WTC11 (cell line): Measurements from ENCODE around the gene MIB2. TPM values are rescaled to one million over a fixed set of nuclear protein-coding genes. Genes with fewer than 3 reads are reported as not detected.

Experiments used
- ATAC-seq: fragments of 200-7000 bp; cut with Tn5 transposase; 2 replicates; pipeline ENCODE4 v1.10.0; 2021; ENCODE audit warnings: mild to moderate bottlenecking, moderate library complexity
- CTCF ChIA-PET: fragments of 300-600 bp; sonication (Branson Sonifier 250); formaldehyde crosslinking; loops from one replicate; lab custom pipeline; 2021; ENCODE audit warnings: antibody characterized with exemption; lab: Charles Lee
- POLR2A ChIA-PET: fragments of 350-600 bp; sonication (Branson Sonifier 250); formaldehyde crosslinking; loops from one replicate; lab custom pipeline; 2021; ENCODE audit warnings: antibody characterized with exemption; lab: Charles Lee
- DNase-seq: peaks from one replicate; pipeline ENCODE4 v3.0.0; 2021; ENCODE audit warnings: low spot score
- H3K27ac Mint-ChIP-seq: 2 replicates; pipeline ENCODE4 v1.8.0; 2021; ENCODE audit warnings: mixed read lengths
- H3K27me3 Mint-ChIP-seq: 2 replicates; pipeline ENCODE4 v1.8.0; 2021; ENCODE audit warnings: low read depth, mild to moderate bottlenecking, moderate library complexity, mixed read lengths
- H3K36me3 Mint-ChIP-seq: 2 replicates; pipeline ENCODE4 v1.8.0; 2021; ENCODE audit warnings: mixed read lengths
- H3K4me1 Mint-ChIP-seq: 2 replicates; pipeline ENCODE4 v1.8.0; 2022; ENCODE audit warnings: mixed read lengths
- H3K4me3 Mint-ChIP-seq: 2 replicates; pipeline ENCODE4 v1.8.0; 2021; ENCODE audit warnings: mild to moderate bottlenecking, moderate library complexity, mixed read lengths
- H3K9me3 Mint-ChIP-seq: 2 replicates; pipeline ENCODE4 v1.8.0; 2021; ENCODE audit warnings: mixed read lengths
- ELF4 ChIP-seq: sonication (generic); formaldehyde crosslinking; IDR thresholded peaks from 2 replicates; pipeline ENCODE4 v1.8.1; 2022; ENCODE audit warnings: low read depth, mild to moderate bottlenecking, moderate library complexity, missing genetic modification reagents
- ESRRA ChIP-seq: sonication (generic); formaldehyde crosslinking; IDR thresholded peaks from 2 replicates; pipeline ENCODE4 v1.8.1; 2022; ENCODE audit warnings: mild to moderate bottlenecking, missing genetic modification reagents, borderline replicate concordance
- GABPB1 ChIP-seq: sonication (generic); formaldehyde crosslinking; IDR thresholded peaks from 2 replicates; pipeline ENCODE4 v1.8.1; 2023; ENCODE audit warnings: mild to moderate bottlenecking, missing genetic modification reagents
- GRHL2 ChIP-seq: fragments of 250-450 bp; sonication (Bioruptor Pico); IDR thresholded peaks from 2 replicates; pipeline ENCODE4 v1.8.0; 2022; ENCODE audit warnings: mild to moderate bottlenecking, moderate library complexity; ENCODE audit not compliant: insufficient replicate concordance, severe bottlenecking
- IRF2 ChIP-seq: sonication (generic); formaldehyde crosslinking; IDR thresholded peaks from 2 replicates; pipeline ENCODE4 v1.8.0; 2022; ENCODE audit warnings: low read depth, missing genetic modification reagents, borderline replicate concordance
- JUN ChIP-seq: sonication (generic); formaldehyde crosslinking; IDR thresholded peaks from 2 replicates; pipeline ENCODE4 v1.8.0; 2023; ENCODE audit warnings: mild to moderate bottlenecking, missing genetic modification reagents
- NFE2L1 ChIP-seq: sonication (generic); formaldehyde crosslinking; IDR thresholded peaks from 2 replicates; pipeline ENCODE4 v1.8.1; 2023; ENCODE audit warnings: missing genetic modification reagents
- PRRX2 ChIP-seq: fragments of 250-450 bp; sonication (Bioruptor Pico); IDR thresholded peaks from 2 replicates; pipeline ENCODE4 v1.8.0; 2021; ENCODE audit warnings: mild to moderate bottlenecking
- SOX15 ChIP-seq: fragments of 250-450 bp; sonication (Bioruptor Pico); IDR thresholded peaks from 2 replicates; pipeline ENCODE4 v1.9.0; 2021; ENCODE audit warnings: mild to moderate bottlenecking
- TEAD1 ChIP-seq: sonication (generic); formaldehyde crosslinking; IDR thresholded peaks from 2 replicates; pipeline ENCODE4 v1.8.0; 2022; ENCODE audit warnings: mild to moderate bottlenecking, missing genetic modification reagents
- USF1 ChIP-seq: sonication (generic); formaldehyde crosslinking; IDR thresholded peaks from 2 replicates; pipeline ENCODE4 v1.8.0; 2022; ENCODE audit warnings: mild to moderate bottlenecking, missing genetic modification reagents
- ZBTB21 ChIP-seq: sonication (generic); formaldehyde crosslinking; IDR thresholded peaks from 2 replicates; pipeline ENCODE4 v1.8.1; 2023; ENCODE audit warnings: mild to moderate bottlenecking, missing genetic modification reagents, borderline replicate concordance
- ZNF121 ChIP-seq: sonication (generic); formaldehyde crosslinking; IDR thresholded peaks from 2 replicates; pipeline ENCODE4 v1.8.0; 2023; ENCODE audit warnings: missing genetic modification reagents
- ZNF317 ChIP-seq: sonication (generic); formaldehyde crosslinking; IDR thresholded peaks from 2 replicates; pipeline ENCODE4 v1.8.1; 2023; ENCODE audit warnings: low read depth, mild to moderate bottlenecking, moderate library complexity, missing genetic modification reagents, borderline replicate concordance
- ZNF396 ChIP-seq: fragments of 250-450 bp; sonication (Bioruptor Pico); IDR thresholded peaks from 2 replicates; pipeline ENCODE4 v1.8.0; 2021; ENCODE audit warnings: mild to moderate bottlenecking, moderate library complexity, borderline replicate concordance
- ZNF532 ChIP-seq: fragments of 250-450 bp; sonication (Bioruptor Pico); IDR thresholded peaks from 2 replicates; pipeline ENCODE4 v1.9.0; 2021; ENCODE audit warnings: mild to moderate bottlenecking, borderline replicate concordance
- total RNA-seq: library from RNA; stranded (reverse); gene quantifications from 3 replicates; pipeline ENCODE4 v1.2.3, GENCODE V29; 2021
- TF ChIP-seq, protein P1 (sequence below): sonication (generic); formaldehyde crosslinking; IDR thresholded peaks from 2 replicates; pipeline ENCODE4 v1.8.1; 2022; ENCODE audit warnings: missing genetic modification reagents, borderline replicate concordance
- TF ChIP-seq, protein P2 (sequence below): sonication (generic); formaldehyde crosslinking; IDR thresholded peaks from 2 replicates; pipeline ENCODE4 v1.8.1; 2023; ENCODE audit warnings: mild to moderate bottlenecking, missing genetic modification reagents, borderline replicate concordance

MIB2 gene
- total RNA-seq, 1 experiment from 2014 or later, result 90.6 TPM

DNA sequence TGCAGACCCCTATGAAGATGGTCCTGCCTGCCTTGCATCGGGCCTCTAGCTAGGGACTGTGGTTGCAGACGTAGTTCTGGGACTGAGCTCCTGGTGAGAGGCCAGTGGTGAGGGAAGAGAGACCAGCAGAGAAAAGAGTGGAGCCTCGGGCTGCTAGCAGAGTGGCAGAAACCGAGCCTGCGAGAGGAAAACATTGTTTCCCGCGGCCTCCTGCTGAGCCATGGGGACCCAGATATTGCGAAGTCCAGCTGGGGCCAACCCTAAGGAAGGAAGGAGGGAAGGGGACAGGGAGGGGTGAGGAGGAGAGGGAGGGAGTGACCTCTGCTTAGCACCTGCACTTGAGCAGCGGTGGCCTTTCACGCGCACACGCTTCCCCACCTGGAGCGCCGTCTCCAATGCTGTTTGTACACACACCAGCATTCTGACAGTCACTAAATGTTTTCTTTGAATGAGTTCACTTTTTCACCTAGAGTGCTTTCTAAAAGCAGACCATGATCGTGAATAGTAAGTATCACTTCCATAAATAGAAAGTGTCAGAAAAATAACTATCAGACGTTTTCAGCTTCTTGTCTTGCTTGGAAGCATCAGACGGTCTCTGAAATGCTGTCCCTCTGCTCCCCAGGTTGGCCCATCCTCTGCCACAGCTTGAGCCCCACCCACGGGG lies 12.9 kb upstream of the MIB2 start:
- Mint-ChIP-seq H3K36me3 (no peaks in the 10 kb centered on the region), H3K27ac (no peak overlapping the region)
- ATAC-seq, result no peak
- TF ChIP-seq, protein P1, sequence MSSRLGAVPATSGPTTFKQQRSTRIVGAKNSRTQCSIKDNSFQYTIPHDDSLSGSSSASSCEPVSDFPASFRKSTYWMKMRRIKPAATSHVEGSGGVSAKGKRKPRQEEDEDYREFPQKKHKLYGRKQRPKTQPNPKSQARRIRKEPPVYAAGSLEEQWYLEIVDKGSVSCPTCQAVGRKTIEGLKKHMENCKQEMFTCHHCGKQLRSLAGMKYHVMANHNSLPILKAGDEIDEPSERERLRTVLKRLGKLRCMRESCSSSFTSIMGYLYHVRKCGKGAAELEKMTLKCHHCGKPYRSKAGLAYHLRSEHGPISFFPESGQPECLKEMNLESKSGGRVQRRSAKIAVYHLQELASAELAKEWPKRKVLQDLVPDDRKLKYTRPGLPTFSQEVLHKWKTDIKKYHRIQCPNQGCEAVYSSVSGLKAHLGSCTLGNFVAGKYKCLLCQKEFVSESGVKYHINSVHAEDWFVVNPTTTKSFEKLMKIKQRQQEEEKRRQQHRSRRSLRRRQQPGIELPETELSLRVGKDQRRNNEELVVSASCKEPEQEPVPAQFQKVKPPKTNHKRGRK (CRISPR knock-in tag), result no peak
- no peak for TF ChIP-seq GRHL2 (CRISPR knock-in tag)
- no peak for TF ChIP-seq ZNF317 (CRISPR knock-in tag)
- no peak for TF ChIP-seq USF1 (CRISPR knock-in tag)
- TF ChIP-seq GABPB1 (CRISPR knock-in tag), result no peak
- TF ChIP-seq, all 79 proteins: peak for 0
- ChIA-PET POLR2A (no interaction called here), CTCF (no interaction called here)
- peaks cover 10% of the 10 kb centered on the region; the same call in 1 of the 2 replicates for H3K4me1 Mint-ChIP-seq
- peaks cover 25% of the 10 kb centered on the region for H3K27me3 Mint-ChIP-seq
- DNase-seq, result no peak
- no peaks in the 10 kb centered on the region for H3K9me3 Mint-ChIP-seq
- no peak overlapping the region for H3K4me3 Mint-ChIP-seq

DNA sequence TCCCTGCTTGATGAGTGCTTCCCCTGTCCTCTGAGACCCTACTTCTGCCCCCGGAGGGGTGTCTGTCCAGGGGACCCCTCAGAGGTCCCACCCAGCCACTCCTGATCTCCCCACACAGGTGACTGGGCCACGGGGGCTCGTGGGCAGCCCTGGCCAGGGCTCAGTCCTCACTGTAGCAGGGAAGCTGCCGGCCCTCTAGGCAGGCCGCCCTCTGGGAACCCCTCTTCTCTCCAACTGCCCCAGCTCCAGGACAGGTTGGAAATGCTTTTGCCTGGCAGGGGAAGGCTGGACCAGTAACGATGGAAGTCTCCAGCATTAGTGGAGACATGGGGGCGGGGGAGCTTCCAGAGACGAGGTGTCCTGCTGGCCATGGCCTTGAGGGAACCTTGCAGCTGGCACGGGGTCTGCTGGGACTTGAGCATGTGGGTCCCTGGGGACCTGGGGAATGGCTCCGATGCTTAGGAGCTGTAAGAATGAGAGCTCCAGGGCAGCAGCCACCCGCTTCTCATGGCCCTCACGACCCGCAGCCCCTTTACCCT lies 12.3 kb upstream of the MIB2 start:
- ChIA-PET POLR2A (no interaction called here), CTCF (interaction anchor here (1.0 kb wide), 2 partner anchors 17 to 18 kb away, joined by 3 read pairs; no protein-coding TSS in a partner anchor)
- ATAC-seq (no peak), DNase-seq (no peak)
- no peak overlapping the region for H3K4me3 Mint-ChIP-seq
- no peaks in the 10 kb centered on the region for H3K9me3 Mint-ChIP-seq
- H3K36me3 Mint-ChIP-seq, result no peaks in the 10 kb centered on the region
- peaks cover 21% of the 10 kb centered on the region for H3K27me3 Mint-ChIP-seq
- peaks cover 5% of the 10 kb centered on the region; the same call in 1 of the 2 replicates for H3K4me1 Mint-ChIP-seq
- no peak overlapping the region for H3K27ac Mint-ChIP-seq
- TF ChIP-seq ZBTB21, result no peak
- no peak for TF ChIP-seq SOX15
- TF ChIP-seq NFE2L1 (CRISPR knock-in tag), result no peak
- no peak for TF ChIP-seq TEAD1 (CRISPR knock-in tag)
- TF ChIP-seq ZNF121 (CRISPR knock-in tag), result no peak
- TF ChIP-seq, protein P2, sequence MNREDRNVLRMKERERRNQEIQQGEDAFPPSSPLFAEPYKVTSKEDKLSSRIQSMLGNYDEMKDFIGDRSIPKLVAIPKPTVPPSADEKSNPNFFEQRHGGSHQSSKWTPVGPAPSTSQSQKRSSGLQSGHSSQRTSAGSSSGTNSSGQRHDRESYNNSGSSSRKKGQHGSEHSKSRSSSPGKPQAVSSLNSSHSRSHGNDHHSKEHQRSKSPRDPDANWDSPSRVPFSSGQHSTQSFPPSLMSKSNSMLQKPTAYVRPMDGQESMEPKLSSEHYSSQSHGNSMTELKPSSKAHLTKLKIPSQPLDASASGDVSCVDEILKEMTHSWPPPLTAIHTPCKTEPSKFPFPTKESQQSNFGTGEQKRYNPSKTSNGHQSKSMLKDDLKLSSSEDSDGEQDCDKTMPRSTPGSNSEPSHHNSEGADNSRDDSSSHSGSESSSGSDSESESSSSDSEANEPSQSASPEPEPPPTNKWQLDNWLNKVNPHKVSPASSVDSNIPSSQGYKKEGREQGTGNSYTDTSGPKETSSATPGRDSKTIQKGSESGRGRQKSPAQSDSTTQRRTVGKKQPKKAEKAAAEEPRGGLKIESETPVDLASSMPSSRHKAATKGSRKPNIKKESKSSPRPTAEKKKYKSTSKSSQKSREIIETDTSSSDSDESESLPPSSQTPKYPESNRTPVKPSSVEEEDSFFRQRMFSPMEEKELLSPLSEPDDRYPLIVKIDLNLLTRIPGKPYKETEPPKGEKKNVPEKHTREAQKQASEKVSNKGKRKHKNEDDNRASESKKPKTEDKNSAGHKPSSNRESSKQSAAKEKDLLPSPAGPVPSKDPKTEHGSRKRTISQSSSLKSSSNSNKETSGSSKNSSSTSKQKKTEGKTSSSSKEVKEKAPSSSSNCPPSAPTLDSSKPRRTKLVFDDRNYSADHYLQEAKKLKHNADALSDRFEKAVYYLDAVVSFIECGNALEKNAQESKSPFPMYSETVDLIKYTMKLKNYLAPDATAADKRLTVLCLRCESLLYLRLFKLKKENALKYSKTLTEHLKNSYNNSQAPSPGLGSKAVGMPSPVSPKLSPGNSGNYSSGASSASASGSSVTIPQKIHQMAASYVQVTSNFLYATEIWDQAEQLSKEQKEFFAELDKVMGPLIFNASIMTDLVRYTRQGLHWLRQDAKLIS (CRISPR knock-in tag), result no peak
- TF ChIP-seq, all 79 proteins: peak for 0

DNA sequence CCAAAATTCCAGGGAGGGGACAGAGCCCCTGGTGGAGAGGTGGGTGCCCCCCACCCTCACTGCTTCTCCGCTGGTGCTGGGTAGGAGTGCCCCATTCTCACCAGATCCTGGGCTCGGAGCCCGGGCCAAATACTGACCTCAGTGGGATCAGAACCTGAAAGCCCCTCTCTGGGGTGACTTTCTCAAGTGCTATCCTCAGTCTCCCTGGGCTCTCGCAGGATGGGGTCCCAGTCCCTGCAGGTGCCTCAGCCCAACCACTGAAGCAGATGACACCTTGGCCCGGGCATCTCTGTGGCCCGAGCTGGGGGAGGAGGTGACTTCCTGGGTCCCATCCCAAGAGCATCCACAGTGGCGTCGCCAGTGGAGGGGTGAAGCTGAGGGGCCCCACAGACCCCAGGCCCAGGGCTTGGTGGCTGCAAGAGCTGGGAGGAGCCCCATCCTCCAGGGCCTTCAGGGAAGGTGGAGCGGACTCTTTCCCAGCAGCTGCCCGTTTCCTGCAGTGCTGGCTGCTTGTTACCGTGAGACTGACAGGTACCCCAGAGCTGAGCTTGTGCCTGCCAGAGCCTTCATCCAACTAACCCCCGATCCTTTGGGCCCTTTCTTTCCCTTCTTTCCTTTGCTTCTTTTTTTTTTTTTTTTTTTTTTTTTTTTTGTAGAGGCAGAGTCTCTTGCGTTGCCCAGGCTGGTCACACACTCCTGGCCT lies 11.5 kb upstream of the MIB2 start:
- Mint-ChIP-seq H3K27ac (no peak overlapping the region), H3K4me1 (peaks cover 3% of the 10 kb centered on the region; the same call in 1 of the 2 replicates), H3K27me3 (peaks cover 15% of the 10 kb centered on the region), H3K4me3 (no peak overlapping the region), H3K36me3 (no peaks in the 10 kb centered on the region), H3K9me3 (no peaks in the 10 kb centered on the region)
- ATAC-seq (no peak), DNase-seq (no peak)
- ChIA-PET CTCF (interaction anchor here (1.0 kb wide), 2 partner anchors 16 to 19 kb away, joined by 3 read pairs; no protein-coding TSS in a partner anchor), POLR2A (no interaction called here)
- TF ChIP-seq ZNF396 (no peak), JUN (no peak), IRF2 (no peak), PRRX2 (CRISPR knock-in tag) (no peak), ZBTB21 (no peak), ESRRA (no peak), ZNF532 (no peak), ELF4 (CRISPR knock-in tag) (no peak)
